A673 (cell line): Measurements from ENCODE around the gene ISG15.

ENCODE experiments used
- CTCF ChIP-seq: fragments of 300-800, 200-600 bp; sonication (generic); conservative IDR thresholded peaks from 2 replicates; pipeline ENCODE4 v1.5.1; 2017; ENCODE audit warnings: low read depth, mild to moderate bottlenecking, antibody characterized with exemption, low read length, moderate library complexity, mixed read lengths
- EZH2 ChIP-seq: fragments of 200-600 bp; sonication (generic); IDR thresholded peaks from 2 replicates; pipeline ENCODE4 v1.6.1; 2017; ENCODE audit warnings: borderline replicate concordance, low read depth, mild to moderate bottlenecking, mixed read lengths, antibody characterized with exemption, low read length; ENCODE audit not compliant: poor library complexity, severe bottlenecking

DNA sequence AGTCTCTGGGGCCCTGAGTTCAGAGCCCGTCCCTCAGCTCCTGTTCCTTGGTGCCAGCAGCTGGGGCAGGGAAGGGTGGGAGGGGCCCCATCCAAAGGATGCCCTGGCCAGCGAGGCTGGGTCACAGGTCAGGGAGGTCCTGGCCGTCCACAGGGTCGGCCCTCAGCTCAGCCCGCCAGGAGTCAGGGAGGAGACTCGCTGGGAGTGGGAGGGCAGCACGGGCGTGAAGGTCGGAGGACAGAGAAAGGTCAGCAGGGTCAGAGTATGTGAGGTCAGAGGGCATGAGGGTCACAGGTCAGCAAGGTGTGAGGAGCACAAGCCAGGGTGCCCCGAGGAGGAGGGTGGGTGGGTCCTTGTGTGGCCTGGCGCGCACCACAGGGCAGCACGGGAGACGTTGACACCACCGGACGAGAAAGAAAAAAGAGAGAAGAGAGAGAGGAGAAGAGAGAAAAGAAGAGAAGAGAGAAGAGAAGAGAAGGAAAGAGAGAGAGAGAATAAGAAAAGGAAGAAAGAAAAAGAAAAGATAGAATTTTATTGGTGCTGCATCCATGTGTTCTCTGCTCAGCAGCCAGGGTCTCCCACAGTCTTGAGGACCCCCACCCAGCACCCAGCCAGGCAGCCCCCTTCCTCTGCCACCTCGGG lies 38.5 kb upstream of the ISG15 start:
- no peak for TF ChIP-seq EZH2
- TF ChIP-seq CTCF = no peak
